ENCODE data around the gene MDH1B.

MDH1B gene

DNA sequence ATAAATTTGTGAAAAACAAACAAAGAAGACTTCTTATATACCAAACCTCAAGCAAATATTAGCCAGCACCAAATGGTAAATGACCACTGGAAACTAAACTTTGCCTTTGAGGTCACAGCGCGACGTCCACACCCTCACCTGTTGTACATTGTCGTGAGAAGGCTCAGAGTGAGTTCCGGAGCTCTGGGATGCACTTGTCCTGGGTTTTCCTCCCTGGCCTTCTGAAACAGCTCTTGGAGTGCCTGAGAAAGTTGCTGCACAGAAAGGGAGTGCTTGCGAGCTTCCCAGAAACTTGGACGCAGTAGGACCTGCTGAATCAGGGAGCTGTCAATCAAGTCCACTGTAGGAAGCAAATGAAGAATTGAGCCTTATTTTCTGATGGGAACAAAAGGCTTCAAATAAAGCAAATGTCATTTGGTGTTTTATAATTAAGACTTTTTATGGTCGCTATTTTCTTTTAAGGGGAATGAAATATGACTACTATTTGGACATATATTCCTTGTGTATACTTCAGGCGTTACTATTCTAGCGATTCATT is 57.9 kb downstream of the MDH1B start:
- Histone ChIP-seq H3K36me3 (ENCODE audit: control insufficient read depth, insufficient read depth, low read length) (no peaks in the 10 kb centered on the region), H3K27ac (ENCODE audit: low read depth, low read length) (no peak overlapping the region), H3K4me1 (ENCODE audit: control insufficient read depth, insufficient read depth, low read length) (no peaks in the 10 kb centered on the region), H3K4me3 (ENCODE audit: low read length) (no peak overlapping the region), H3K9ac (ENCODE audit: low read length) (no peak overlapping the region), H3K27me3 (ENCODE audit: control insufficient read depth, insufficient read depth, low read length) (no peaks in the 10 kb centered on the region)

DNA sequence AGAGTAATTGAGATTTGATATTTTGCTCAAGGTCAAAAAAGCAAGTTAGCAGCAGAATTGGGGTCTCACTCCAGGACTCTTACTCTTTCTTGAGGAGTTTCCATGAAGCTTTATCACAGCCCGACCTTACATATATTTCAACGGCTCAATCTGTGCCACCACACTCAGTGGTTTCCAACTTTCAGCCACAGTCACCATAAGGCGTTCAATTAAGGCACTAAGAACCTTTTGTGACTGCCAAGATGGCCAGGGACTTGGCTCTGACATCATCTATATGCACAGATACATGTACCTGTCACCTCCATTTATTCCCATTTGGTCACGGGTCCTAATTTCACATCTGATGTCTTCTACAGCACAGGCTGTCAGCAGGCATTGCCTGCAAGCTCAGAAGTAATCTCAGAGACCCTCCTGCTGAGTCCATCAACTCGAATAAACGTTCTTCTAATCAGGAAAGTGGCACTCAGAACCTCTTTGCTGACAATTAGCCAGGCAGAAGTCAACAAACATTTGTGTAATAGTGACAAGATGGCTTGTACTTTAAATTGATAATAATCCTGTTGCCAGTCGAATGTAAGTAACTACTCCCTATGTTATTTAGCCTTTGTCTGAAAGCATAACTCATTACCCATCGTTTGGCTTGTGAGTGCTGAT is 63.0 kb downstream of the MDH1B start:
- no peaks in the 10 kb centered on the region for H3K4me1 ChIP-seq (ENCODE audit: control insufficient read depth, insufficient read depth, low read length)
- H3K9ac ChIP-seq (ENCODE audit: low read length) = no peak overlapping the region
- no peaks in the 10 kb centered on the region for H3K36me3 ChIP-seq (ENCODE audit: control insufficient read depth, insufficient read depth, low read length)
- H3K4me3 ChIP-seq (ENCODE audit: low read length) = no peak overlapping the region
- H3K27ac ChIP-seq (ENCODE audit: low read depth, low read length) = no peak overlapping the region
- H3K27me3 ChIP-seq (ENCODE audit: control insufficient read depth, insufficient read depth, low read length) = no peaks in the 10 kb centered on the region

DNA sequence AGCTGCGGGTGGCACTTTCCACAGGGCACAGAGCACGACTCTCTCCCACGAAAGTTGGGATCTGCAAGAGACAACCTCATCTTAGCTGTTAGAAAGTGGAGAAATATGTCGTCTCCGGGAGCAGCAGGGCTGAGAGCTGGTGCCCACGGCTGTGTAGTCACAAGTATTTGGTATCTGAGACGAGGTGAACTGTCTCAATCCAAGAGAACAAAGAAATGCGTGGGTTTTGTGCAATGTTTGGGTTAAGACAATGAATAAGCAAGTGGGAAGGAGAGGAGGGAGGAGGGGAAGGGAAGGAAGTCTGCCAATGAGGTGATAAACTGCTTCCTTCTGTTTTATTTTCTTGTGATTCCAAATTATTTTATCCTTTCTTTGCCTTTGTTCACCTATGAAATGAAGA is 65.0 kb downstream of the MDH1B start:
- Histone ChIP-seq H3K27me3 (ENCODE audit: control insufficient read depth, insufficient read depth, low read length) (no peaks in the 10 kb centered on the region), H3K4me1 (ENCODE audit: control insufficient read depth, insufficient read depth, low read length) (no peaks in the 10 kb centered on the region), H3K36me3 (ENCODE audit: control insufficient read depth, insufficient read depth, low read length) (no peaks in the 10 kb centered on the region), H3K27ac (ENCODE audit: low read depth, low read length) (no peak overlapping the region), H3K4me3 (ENCODE audit: low read length) (no peak overlapping the region), H3K9ac (ENCODE audit: low read length) (no peak overlapping the region)

DNA sequence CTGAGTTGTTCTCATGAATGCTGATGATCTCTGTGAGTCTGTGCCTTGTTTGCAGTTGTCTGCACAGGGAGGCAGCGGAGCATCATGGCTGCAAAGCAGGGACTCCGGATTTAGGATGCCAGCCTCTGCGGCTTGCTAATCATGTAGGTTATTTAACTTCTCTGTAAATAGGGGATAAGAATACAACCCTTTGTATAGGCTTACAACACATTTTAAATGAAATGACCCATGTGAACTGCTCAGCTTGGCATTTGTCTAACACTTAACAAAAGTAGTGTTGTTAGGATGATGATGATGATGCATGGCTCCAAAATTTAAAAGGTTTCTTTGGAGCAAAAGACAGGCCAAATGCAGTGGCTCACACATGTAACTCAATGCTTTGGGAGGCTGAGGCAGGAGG is 66.3 kb downstream of the MDH1B start:
- Histone ChIP-seq H3K9ac (ENCODE audit: low read length) (no peak overlapping the region), H3K4me1 (ENCODE audit: control insufficient read depth, insufficient read depth, low read length) (no peaks in the 10 kb centered on the region), H3K4me3 (ENCODE audit: low read length) (no peak overlapping the region), H3K36me3 (ENCODE audit: control insufficient read depth, insufficient read depth, low read length) (no peaks in the 10 kb centered on the region), H3K27ac (ENCODE audit: low read depth, low read length) (no peak overlapping the region), H3K27me3 (ENCODE audit: control insufficient read depth, insufficient read depth, low read length) (no peaks in the 10 kb centered on the region)

DNA sequence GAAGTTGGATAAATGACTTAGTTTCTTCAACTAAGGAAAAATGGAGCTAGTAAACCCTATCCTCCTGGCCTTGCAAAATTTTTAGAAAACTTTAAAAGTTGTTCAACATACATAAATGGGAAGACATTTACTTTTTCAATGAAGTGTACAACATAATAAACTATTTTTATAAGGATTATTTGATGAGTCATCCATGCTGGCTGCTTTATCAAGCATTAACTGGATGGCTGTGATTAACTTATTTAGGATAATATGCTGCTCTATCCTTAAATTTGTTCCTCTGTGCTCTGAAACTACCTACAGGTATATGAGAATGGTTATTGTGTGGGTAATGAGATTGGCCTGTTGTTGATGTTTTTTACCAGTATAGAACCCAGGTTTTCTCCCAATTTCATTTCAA is 68.2 kb downstream of the MDH1B start:
- H3K9ac ChIP-seq (ENCODE audit: low read length) = no peak overlapping the region
- H3K27ac ChIP-seq (ENCODE audit: low read depth, low read length) = no peak overlapping the region
- no peak overlapping the region for H3K4me3 ChIP-seq (ENCODE audit: low read length)
- H3K36me3 ChIP-seq (ENCODE audit: control insufficient read depth, insufficient read depth, low read length) = no peaks in the 10 kb centered on the region
- H3K4me1 ChIP-seq (ENCODE audit: control insufficient read depth, insufficient read depth, low read length) = no peaks in the 10 kb centered on the region
- H3K27me3 ChIP-seq (ENCODE audit: control insufficient read depth, insufficient read depth, low read length) = no peaks in the 10 kb centered on the region

DNA sequence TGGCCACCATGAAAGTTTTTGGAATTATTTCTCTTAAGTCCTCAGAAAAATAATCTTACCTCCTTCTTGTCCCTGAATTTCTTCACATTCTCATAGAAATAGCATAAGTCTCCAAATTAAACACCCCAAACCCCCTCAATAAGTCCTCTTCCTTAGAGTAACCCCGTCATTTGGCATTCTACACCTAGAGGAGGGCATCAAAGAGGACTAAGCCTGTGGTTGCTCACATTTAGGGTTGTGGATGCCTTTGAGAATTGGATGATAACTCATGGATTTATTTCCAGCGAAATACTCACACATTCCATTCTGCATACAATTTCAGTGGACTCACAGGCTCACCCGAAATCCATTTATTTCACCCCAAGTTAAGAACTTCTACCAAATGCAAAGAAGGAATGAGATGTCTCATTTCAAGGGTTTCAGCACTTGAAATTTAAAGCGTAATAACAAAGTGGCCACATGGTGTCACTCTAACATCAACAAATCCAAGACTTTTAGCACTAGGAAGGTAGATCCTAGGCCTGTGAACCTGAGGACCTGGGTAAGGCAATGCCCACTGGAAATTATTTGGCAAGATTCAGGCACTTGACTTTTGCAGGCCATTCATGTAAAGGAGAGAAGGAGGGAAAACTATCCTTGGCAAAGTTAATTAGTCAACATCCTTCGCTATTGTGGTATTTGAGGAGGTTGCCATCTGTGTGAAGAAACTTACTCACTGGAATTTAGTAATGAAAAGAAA is 71.6 kb downstream of the MDH1B start:
- H3K27me3 ChIP-seq (ENCODE audit: control insufficient read depth, insufficient read depth, low read length) = no peaks in the 10 kb centered on the region
- H3K9ac ChIP-seq (ENCODE audit: low read length) = no peak overlapping the region
- H3K36me3 ChIP-seq (ENCODE audit: control insufficient read depth, insufficient read depth, low read length) = no peaks in the 10 kb centered on the region
- H3K4me1 ChIP-seq (ENCODE audit: control insufficient read depth, insufficient read depth, low read length) = no peaks in the 10 kb centered on the region
- no peak overlapping the region for H3K27ac ChIP-seq (ENCODE audit: low read depth, low read length)
- H3K4me3 ChIP-seq (ENCODE audit: low read length) = no peak overlapping the region

DNA sequence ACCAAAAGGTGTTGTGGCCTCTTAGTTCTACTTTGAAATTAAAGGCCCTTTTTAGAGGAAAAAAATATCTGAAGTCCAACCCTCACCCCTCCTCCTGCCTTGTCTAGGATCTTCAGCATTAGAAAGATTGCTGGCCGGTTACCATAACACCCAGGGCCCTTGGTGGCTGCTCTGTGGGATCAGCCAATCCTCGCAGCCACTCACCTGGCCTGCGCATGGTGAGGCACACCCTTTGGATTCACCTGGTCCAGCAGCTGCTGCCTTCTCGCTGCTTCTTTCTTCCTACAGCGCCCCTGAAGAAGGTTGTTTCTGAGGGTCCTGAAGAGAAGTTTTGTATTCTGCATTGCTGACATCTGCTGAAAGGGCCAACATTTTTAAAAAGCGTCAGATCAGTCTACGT is 72.2 kb downstream of the MDH1B start:
- Histone ChIP-seq H3K4me1 (ENCODE audit: control insufficient read depth, insufficient read depth, low read length) (no peaks in the 10 kb centered on the region), H3K9ac (ENCODE audit: low read length) (no peak overlapping the region), H3K36me3 (ENCODE audit: control insufficient read depth, insufficient read depth, low read length) (no peaks in the 10 kb centered on the region), H3K27me3 (ENCODE audit: control insufficient read depth, insufficient read depth, low read length) (no peaks in the 10 kb centered on the region), H3K4me3 (ENCODE audit: low read length) (no peak overlapping the region), H3K27ac (ENCODE audit: low read depth, low read length) (no peak overlapping the region)

DNA sequence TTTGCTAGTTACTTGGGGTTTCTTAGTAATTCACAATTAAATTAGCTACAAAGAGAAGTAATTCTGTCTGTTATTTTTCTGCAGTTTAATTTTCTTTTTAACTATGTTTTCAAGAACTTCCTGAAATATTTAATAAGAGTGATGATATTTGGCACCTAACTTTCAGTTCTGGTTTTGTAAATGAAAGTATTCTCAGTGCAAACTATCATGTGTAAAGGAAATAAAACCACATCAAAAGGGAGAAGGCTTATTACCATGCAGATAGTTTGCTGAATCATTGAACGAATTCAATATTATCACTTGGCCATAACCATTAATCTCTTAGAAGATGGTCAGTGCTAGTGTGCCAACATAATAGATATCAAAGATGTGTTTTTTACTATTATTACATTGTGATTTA is 76.1 kb downstream of the MDH1B start:
- no peak overlapping the region for H3K9ac ChIP-seq (ENCODE audit: low read length)
- H3K27ac ChIP-seq (ENCODE audit: low read depth, low read length) = no peak overlapping the region
- H3K36me3 ChIP-seq (ENCODE audit: control insufficient read depth, insufficient read depth, low read length) = no peaks in the 10 kb centered on the region
- no peaks in the 10 kb centered on the region for H3K27me3 ChIP-seq (ENCODE audit: control insufficient read depth, insufficient read depth, low read length)
- no peaks in the 10 kb centered on the region for H3K4me1 ChIP-seq (ENCODE audit: control insufficient read depth, insufficient read depth, low read length)
- no peak overlapping the region for H3K4me3 ChIP-seq (ENCODE audit: low read length)

DNA sequence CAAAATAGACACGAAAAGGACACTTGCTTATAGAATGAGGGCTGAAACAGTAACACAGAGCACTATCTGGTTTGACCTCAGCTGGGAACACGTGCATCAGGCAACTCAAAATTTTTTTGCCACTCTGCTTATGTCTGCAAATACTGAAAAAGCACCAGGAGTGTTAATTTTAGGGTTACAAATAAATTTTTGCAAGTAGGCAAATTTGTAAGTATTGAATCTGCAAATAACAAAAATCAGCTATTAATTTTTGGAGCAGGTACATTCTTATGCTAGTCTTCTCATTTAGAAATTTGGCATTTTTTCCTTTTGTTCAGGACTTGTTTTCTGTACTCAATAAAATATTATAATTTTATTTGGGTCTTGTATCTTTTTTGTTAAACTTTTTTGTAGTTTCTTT is 76.7 kb downstream of the MDH1B start:
- no peaks in the 10 kb centered on the region for H3K4me1 ChIP-seq (ENCODE audit: control insufficient read depth, insufficient read depth, low read length)
- H3K36me3 ChIP-seq (ENCODE audit: control insufficient read depth, insufficient read depth, low read length) = no peaks in the 10 kb centered on the region
- H3K27ac ChIP-seq (ENCODE audit: low read depth, low read length) = no peak overlapping the region
- no peak overlapping the region for H3K4me3 ChIP-seq (ENCODE audit: low read length)
- no peaks in the 10 kb centered on the region for H3K27me3 ChIP-seq (ENCODE audit: control insufficient read depth, insufficient read depth, low read length)
- no peak overlapping the region for H3K9ac ChIP-seq (ENCODE audit: low read length)

Measured in rectal smooth muscle tissue (tissue), 1 donor.